SU-DHL-6 (cell line): Measurements from ENCODE around the gene CERT1.

Experiments
- H2AFZ ChIP-seq: fragments of 200-600 bp; sonication (generic); 2 replicates; pipeline ENCODE4 v1.6.1; 2014; ENCODE audit warnings: low read depth, mild to moderate bottlenecking, moderate library complexity, mixed read lengths, antibody characterized with exemption, low read length; ENCODE audit not compliant: severe bottlenecking
- H3F3A ChIP-seq: fragments of 200-600 bp; shearing (Covaris generic); 2 replicates; pipeline ENCODE4 v1.6.0; 2016; ENCODE audit warnings: antibody characterized with exemption, mild to moderate bottlenecking; ENCODE audit not compliant: insufficient read depth
- H3K27ac ChIP-seq: fragments of 200-600 bp; sonication (generic); 2 replicates; pipeline ENCODE4 v1.5.1; 2016; ENCODE audit warnings: low read depth, mild to moderate bottlenecking, low read length, moderate library complexity, mixed read lengths
- H3K27me3 ChIP-seq: fragments of 200-600 bp; sonication (generic), shearing (Covaris generic); 2 replicates; pipeline ENCODE4 v1.6.0; 2014; ENCODE audit warnings: mild to moderate bottlenecking, low read length
- H3K36me3 ChIP-seq: fragments of 200-600 bp; sonication (generic); 2 replicates; pipeline ENCODE4 v1.6.1; 2014; ENCODE audit warnings: mild to moderate bottlenecking, low read length, mixed read lengths
- H3K4me2 ChIP-seq: fragments of 300-600, 200-600 bp; shearing (Covaris generic), sonication (generic); 2 replicates; pipeline ENCODE4 v1.6.0; 2014; ENCODE audit warnings: low read length, low read depth, mild to moderate bottlenecking; ENCODE audit not compliant: poor library complexity, severe bottlenecking
- H3K4me3 ChIP-seq: fragments of 200-600 bp; sonication (generic); 2 replicates; pipeline ENCODE4 v1.5.1; 2014; ENCODE audit warnings: antibody characterized with exemption, low read length, mild to moderate bottlenecking, mixed read lengths; ENCODE audit not compliant: insufficient read depth, poor library complexity, severe bottlenecking
- H3K79me2 ChIP-seq: fragments of 200-600 bp; sonication (generic); 2 replicates; pipeline ENCODE4 v1.6.1; 2014; ENCODE audit warnings: mild to moderate bottlenecking, low read length, moderate library complexity; ENCODE audit not compliant: insufficient read depth
- H3K9ac ChIP-seq: fragments of 200-600 bp; sonication (generic); 2 replicates; pipeline ENCODE4 v1.7.0; 2014; ENCODE audit warnings: mild to moderate bottlenecking, low read length
- H3K9me2 ChIP-seq: fragments of 200-600 bp; sonication (generic); replicated peaks from 2 replicates; pipeline ENCODE4 v1.6.1; 2014; ENCODE audit warnings: low read length; ENCODE audit not compliant: insufficient read depth
- H3K9me3 ChIP-seq: fragments of 200-600 bp; sonication (generic); 2 replicates; pipeline ENCODE4 v1.6.1; 2014; ENCODE audit warnings: low read length, mixed read lengths; ENCODE audit not compliant: insufficient read depth
- H4K20me1 ChIP-seq: fragments of 200-600 bp; sonication (generic); 2 replicates; pipeline ENCODE4 v1.6.1; 2014; ENCODE audit warnings: low read depth, mild to moderate bottlenecking, antibody characterized with exemption, low read length, moderate library complexity, mixed read lengths
- CTCF ChIP-seq: fragments of 200-600 bp; sonication (generic); IDR thresholded peaks from one replicate; pipeline ENCODE4 v1.5.1; 2017; ENCODE audit warnings: antibody characterized with exemption, mild to moderate bottlenecking, low read length, moderate library complexity; ENCODE audit not compliant: insufficient read depth, poor library complexity, severe bottlenecking
- EZH2phosphoT487 ChIP-seq: fragments of 200-600 bp; sonication (generic), shearing (Covaris generic); conservative IDR thresholded peaks from 2 replicates; pipeline ENCODE4 v1.6.1; 2018; ENCODE audit warnings: mild to moderate bottlenecking, antibody characterized with exemption, low read length, moderate library complexity, mixed read lengths

CERT1 gene

GRCh38 chr5:75363726-75364495, 147.5 kb downstream of the CERT1 start:
- no peaks in the 10 kb centered on the region for H3K79me2 ChIP-seq
- no peak overlapping the region for H3K27ac ChIP-seq

GRCh38 chr5:75363111-75363510, 148.3 kb downstream of the CERT1 start:
- Histone ChIP-seq H3K27ac (no peak overlapping the region), H3K9ac (no peak overlapping the region), H3F3A (peaks cover 42% of the 10 kb centered on the region; the same call in 1 of the 2 replicates), H3K27me3 (no peaks in the 10 kb centered on the region), H4K20me1 (no peaks in the 10 kb centered on the region), H3K9me3 (no peaks in the 10 kb centered on the region), H3K9me2 (no peaks in the 10 kb centered on the region), H3K79me2 (no peaks in the 10 kb centered on the region), H2AFZ (no peak overlapping the region), H3K36me3 (peaks cover 39% of the 10 kb centered on the region; the same call in 1 of the 2 replicates), H3K4me3 (no peak overlapping the region), H3K4me2 (no peak overlapping the region)
- TF ChIP-seq EZH2phosphoT487 (no peak), CTCF (no peak)

More at GRCh38 chr5:75363726-75364495, 147.5 kb downstream of the CERT1 start:
- no peak overlapping the region for H2AFZ ChIP-seq
- no peaks in the 10 kb centered on the region for H3K9me2 ChIP-seq
- H3K4me3 ChIP-seq = no peak overlapping the region
- peaks cover 36% of the 10 kb centered on the region; the same call in 1 of the 2 replicates for H3F3A ChIP-seq
- no peaks in the 10 kb centered on the region for H4K20me1 ChIP-seq
- TF ChIP-seq CTCF = no peak
- TF ChIP-seq EZH2phosphoT487 = no peak
- H3K9me3 ChIP-seq = no peaks in the 10 kb centered on the region
- peaks cover 31% of the 10 kb centered on the region; the same call in 1 of the 2 replicates for H3K36me3 ChIP-seq
- H3K4me2 ChIP-seq = no peak overlapping the region
- H3K27me3 ChIP-seq = no peaks in the 10 kb centered on the region
- H3K9ac ChIP-seq = no peak overlapping the region

- Histone ChIP-seq H3K27ac (no peak overlapping the region), H3K27me3 (no peaks in the 10 kb centered on the region), H3K36me3 (peaks cover 45% of the 10 kb centered on the region; the same call in 1 of the 2 replicates), H3K9me2 (no peaks in the 10 kb centered on the region), H3K9me3 (no peaks in the 10 kb centered on the region), H3K4me3 (no peak overlapping the region), H3K79me2 (no peaks in the 10 kb centered on the region), H3K9ac (no peak overlapping the region), H3K4me2 (no peak overlapping the region), H2AFZ (no peak overlapping the region), H4K20me1 (no peaks in the 10 kb centered on the region), H3F3A (peaks cover 42% of the 10 kb centered on the region; the same call in 1 of the 2 replicates)
- TF ChIP-seq EZH2phosphoT487 (no peak), CTCF (no peak)
Observed at GRCh38 chr5:75362474-75362975, 148.9 kb downstream of the CERT1 start.
